ENCODE results near the gene C1orf198. TPM values are rescaled to one million over a fixed set of nuclear protein-coding genes. Genes with fewer than 3 reads are reported as not detected.
A peak's percentile ranks its signal among the peaks of the same experiment; 100 is the strongest.

C1orf198 gene
- polyA plus RNA-seq, 3 donors: 1.3 to 2.7 (median 1.6) TPM

DNA sequence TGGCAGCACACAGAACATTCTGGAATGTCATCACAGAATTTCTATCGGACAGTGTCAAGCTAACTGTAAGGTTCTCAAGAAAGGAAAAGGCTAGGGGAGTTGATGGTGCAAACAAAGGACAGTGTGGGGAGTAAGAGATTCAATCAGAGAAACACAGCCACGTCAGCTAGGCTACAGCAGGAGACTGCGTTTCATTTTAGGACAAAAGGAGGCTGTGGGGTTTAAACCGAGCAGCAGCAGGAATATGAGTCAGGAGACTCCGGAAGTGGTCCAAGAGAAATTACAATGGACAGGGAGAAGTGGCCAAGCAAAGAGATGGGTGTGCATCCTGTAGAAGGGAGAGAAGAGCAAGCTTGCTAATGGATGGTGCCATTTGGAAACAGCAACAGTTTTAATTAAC, 37.4 kb upstream of the C1orf198 start:
- Mint-ChIP-seq H3K4me3 (no peak overlapping the region), H3K27me3 (ENCODE audit: low read depth in 3 of 3) (no peaks in the 10 kb centered on the region), H3K9me3 (no peaks in the 10 kb centered on the region), H3K4me1 (no peaks in the 10 kb centered on the region), H3K36me3 (peaks cover 67 to 86% of the 10 kb centered on the region in 2 donors), H3K27ac (peak overlapping the region in 1 of 7 donors; percentile 16)
- Histone ChIP-seq H3K4me3 (replicated peaks in 1 of 3; ENCODE audit: low read depth in 2 of 3, low read length in 3 of 3) (no peak overlapping the region), H3K9ac (ENCODE audit: insufficient read depth, low read length, poor library complexity, severe bottlenecking) (no peak overlapping the region), H3K27me3 (ENCODE audit: control insufficient read depth in 2 of 2, insufficient read depth in 2 of 2, low read length in 2 of 2) (no peaks in the 10 kb centered on the region), H2AFZ (ENCODE audit: insufficient read depth, low read depth, low read length, poor library complexity, severe bottlenecking) (no peak overlapping the region), H3K79me2 (ENCODE audit: insufficient read depth, low read length) (no peaks in the 10 kb centered on the region), H3K27ac (ENCODE audit: low read depth in 1 of 2, low read length in 2 of 2) (no peak overlapping the region), H3K9me3 (replicated peaks in 1 of 2; ENCODE audit: control insufficient read depth in 1 of 2, insufficient read depth in 1 of 2, low read length in 2 of 2) (no peaks in the 10 kb centered on the region), H3K4me1 (ENCODE audit: control insufficient read depth in 1 of 2, insufficient read depth in 2 of 2, low read length in 2 of 2) (no peaks in the 10 kb centered on the region), H4K20me1 (ENCODE audit: insufficient read depth, low read length) (no peaks in the 10 kb centered on the region), H3K4me2 (replicated peaks; ENCODE audit: extremely low read depth, low read length, poor library complexity, severe bottlenecking) (no peak overlapping the region), H3K36me3 (replicated peaks in 1 of 2; ENCODE audit: control insufficient read depth in 1 of 2, insufficient read depth in 2 of 2, low read length in 2 of 2) (peaks cover 66 to 91% of the 10 kb centered on the region in 2 donors)
- WGBS (ENCODE audit: insufficient coverage): 99% methylated on average over 5 of the region's 5 CpGs
- intact Hi-C loops (cut with micrococcal nuclease): no loop called here
- DNase-seq: no peak
- TF ChIP-seq, protein P1, sequence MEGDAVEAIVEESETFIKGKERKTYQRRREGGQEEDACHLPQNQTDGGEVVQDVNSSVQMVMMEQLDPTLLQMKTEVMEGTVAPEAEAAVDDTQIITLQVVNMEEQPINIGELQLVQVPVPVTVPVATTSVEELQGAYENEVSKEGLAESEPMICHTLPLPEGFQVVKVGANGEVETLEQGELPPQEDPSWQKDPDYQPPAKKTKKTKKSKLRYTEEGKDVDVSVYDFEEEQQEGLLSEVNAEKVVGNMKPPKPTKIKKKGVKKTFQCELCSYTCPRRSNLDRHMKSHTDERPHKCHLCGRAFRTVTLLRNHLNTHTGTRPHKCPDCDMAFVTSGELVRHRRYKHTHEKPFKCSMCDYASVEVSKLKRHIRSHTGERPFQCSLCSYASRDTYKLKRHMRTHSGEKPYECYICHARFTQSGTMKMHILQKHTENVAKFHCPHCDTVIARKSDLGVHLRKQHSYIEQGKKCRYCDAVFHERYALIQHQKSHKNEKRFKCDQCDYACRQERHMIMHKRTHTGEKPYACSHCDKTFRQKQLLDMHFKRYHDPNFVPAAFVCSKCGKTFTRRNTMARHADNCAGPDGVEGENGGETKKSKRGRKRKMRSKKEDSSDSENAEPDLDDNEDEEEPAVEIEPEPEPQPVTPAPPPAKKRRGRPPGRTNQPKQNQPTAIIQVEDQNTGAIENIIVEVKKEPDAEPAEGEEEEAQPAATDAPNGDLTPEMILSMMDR (IDR thresholded peaks at IDR 0.05): no peak

DNA sequence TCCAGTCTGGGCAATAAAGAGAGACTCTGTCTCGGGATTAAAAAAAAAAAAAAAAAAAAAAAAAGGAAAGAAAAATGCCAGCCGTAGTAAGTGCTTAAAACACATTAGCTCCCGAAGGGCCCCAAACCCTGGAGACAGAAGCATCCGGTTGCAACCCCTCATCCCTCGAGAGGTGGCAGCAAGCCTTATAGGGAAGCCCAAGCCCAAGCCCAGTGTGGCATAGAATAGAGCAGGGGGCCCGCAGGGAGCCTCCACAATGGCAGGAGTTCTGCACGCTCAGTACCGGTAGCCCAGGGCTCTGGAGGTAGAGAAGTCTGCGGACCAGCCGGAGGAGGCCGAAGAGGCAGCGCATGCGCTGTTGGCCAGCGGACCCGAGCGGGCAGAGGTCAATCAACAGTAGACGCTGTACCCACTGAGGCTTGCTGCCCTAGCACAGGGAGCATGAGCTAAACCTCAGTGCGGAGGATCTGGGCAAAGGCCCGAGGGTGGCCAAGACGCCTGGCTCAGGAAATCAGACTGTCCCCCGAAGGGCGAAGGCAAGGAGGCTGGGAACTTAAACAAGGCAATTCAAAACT, 34.1 kb upstream of the C1orf198 start:
- intact Hi-C loops (cut with micrococcal nuclease): no loop called here
- Histone ChIP-seq H2AFZ (ENCODE audit: insufficient read depth, low read depth, low read length, poor library complexity, severe bottlenecking) (no peak overlapping the region), H3K9ac (ENCODE audit: insufficient read depth, low read length, poor library complexity, severe bottlenecking) (no peak overlapping the region), H3K9me3 (replicated peaks in 1 of 2; ENCODE audit: control insufficient read depth in 1 of 2, insufficient read depth in 1 of 2, low read length in 2 of 2) (no peaks in the 10 kb centered on the region), H3K79me2 (ENCODE audit: insufficient read depth, low read length) (no peaks in the 10 kb centered on the region), H3K27me3 (ENCODE audit: control insufficient read depth in 2 of 2, insufficient read depth in 2 of 2, low read length in 2 of 2) (no peaks in the 10 kb centered on the region), H4K20me1 (ENCODE audit: insufficient read depth, low read length) (no peaks in the 10 kb centered on the region), H3K27ac (ENCODE audit: low read depth in 1 of 2, low read length in 2 of 2) (no peak overlapping the region), H3K4me2 (replicated peaks; ENCODE audit: extremely low read depth, low read length, poor library complexity, severe bottlenecking) (no peak overlapping the region), H3K4me3 (replicated peaks in 1 of 3; ENCODE audit: low read depth in 2 of 3, low read length in 3 of 3) (no peak overlapping the region), H3K36me3 (replicated peaks in 1 of 2; ENCODE audit: control insufficient read depth in 1 of 2, insufficient read depth in 2 of 2, low read length in 2 of 2) (peaks cover 35 to 58% of the 10 kb centered on the region in 2 donors), H3K4me1 (ENCODE audit: control insufficient read depth in 1 of 2, insufficient read depth in 2 of 2, low read length in 2 of 2) (no peaks in the 10 kb centered on the region)
- Mint-ChIP-seq H3K4me1 (no peaks in the 10 kb centered on the region), H3K27ac (no peak overlapping the region), H3K36me3 (peaks cover 44 to 55% of the 10 kb centered on the region in 2 donors), H3K27me3 (ENCODE audit: low read depth in 3 of 3) (peaks cover 0 to 2% (median 2%) of the 10 kb centered on the region in 3 donors), H3K4me3 (peak overlapping the region in 1 of 2 donors; percentile 20), H3K9me3 (peaks cover 0 to 2% (median 0%) of the 10 kb centered on the region in 7 donors)
- TF ChIP-seq, protein P1 (IDR thresholded peaks at IDR 0.05): no peak
- 98% methylated on average over 20 of the region's 22 CpGs for WGBS (ENCODE audit: insufficient coverage)
- no peak for DNase-seq

Measured in CD14-positive monocyte (primary cell).